H9 (cell line): ENCODE results near the gene ENKD1. TPM values are rescaled to one million over a fixed set of nuclear protein-coding genes. Genes with fewer than 3 reads are reported as not detected.

Source experiments
- DNase-seq: peaks from one replicate; pipeline ENCODE4 v3.0.0-alpha.2; 2017
- H2AFZ ChIP-seq: one replicate; pipeline ENCODE4 v1.6.1; 2013; ENCODE audit warnings: mild to moderate bottlenecking, low read length, control low read depth, moderate library complexity
- H2AK5ac ChIP-seq: 2 replicates; pipeline ENCODE4 v1.6.1; 2013; ENCODE audit warnings: low read length, control low read depth, mixed read lengths; ENCODE audit not compliant: insufficient read length
- H2BK120ac ChIP-seq: one replicate; pipeline ENCODE4 v1.6.1; 2013; ENCODE audit warnings: low read depth, mild to moderate bottlenecking, low read length, control low read depth, inconsistent platforms; ENCODE audit not compliant: poor library complexity, severe bottlenecking
- H2BK12ac ChIP-seq: 2 replicates; pipeline ENCODE4 v1.6.1; 2013; ENCODE audit warnings: low read length, control low read depth, mixed read lengths, low read depth; ENCODE audit not compliant: insufficient read length
- H2BK15ac ChIP-seq: 2 replicates; pipeline ENCODE4 v1.6.1; 2013; ENCODE audit warnings: low read depth, low read length, control low read depth
- H2BK20ac ChIP-seq: one replicate; pipeline ENCODE4 v1.6.1; 2013; ENCODE audit warnings: low read depth, mild to moderate bottlenecking, low read length, control low read depth, inconsistent platforms; ENCODE audit not compliant: poor library complexity, severe bottlenecking
- H2BK5ac ChIP-seq: 2 replicates; pipeline ENCODE4 v1.6.1; 2013; ENCODE audit warnings: low read length, control low read depth, mixed read lengths; ENCODE audit not compliant: insufficient read length
- H3K14ac ChIP-seq: 2 replicates; pipeline ENCODE4 v1.6.1; 2013; ENCODE audit warnings: low read length, control low read depth; ENCODE audit not compliant: insufficient read depth
- H3K18ac ChIP-seq: 2 replicates; pipeline ENCODE4 v1.6.1; 2013; ENCODE audit warnings: low read depth, mild to moderate bottlenecking, mixed read lengths, low read length, control low read depth; ENCODE audit not compliant: insufficient read length
- H3K23ac ChIP-seq: 2 replicates; pipeline ENCODE4 v1.6.1; 2013; ENCODE audit warnings: low read length, control low read depth, mixed read lengths, low read depth; ENCODE audit not compliant: insufficient read length
- H3K23me2 ChIP-seq: 2 replicates; pipeline ENCODE4 v1.6.1; 2013; ENCODE audit warnings: low read depth, mild to moderate bottlenecking, mixed read lengths, low read length, control low read depth; ENCODE audit not compliant: insufficient read length, poor library complexity, severe bottlenecking
- H3K27ac ChIP-seq: 2 replicates; pipeline ENCODE4 v1.5.1; 2013; ENCODE audit warnings: low read length, control low read depth, mixed read lengths, low read depth; ENCODE audit not compliant: insufficient read length
- H3K27me3 ChIP-seq: 2 replicates; pipeline ENCODE4 v1.6.1; 2013; ENCODE audit warnings: low read length, control low read depth, inconsistent platforms; ENCODE audit not compliant: insufficient read depth
- H3K4ac ChIP-seq: 2 replicates; pipeline ENCODE4 v1.6.1; 2013; ENCODE audit warnings: low read depth, mild to moderate bottlenecking, control low read depth, inconsistent platforms, low read length, moderate library complexity
- H3K4me1 ChIP-seq: 2 replicates; pipeline ENCODE4 v1.6.1; 2013; ENCODE audit warnings: low read length, control low read depth, inconsistent platforms; ENCODE audit not compliant: insufficient read depth
- H3K4me2 ChIP-seq: 2 replicates; pipeline ENCODE4 v1.6.1; 2013; ENCODE audit warnings: low read length, control low read depth, mixed read lengths; ENCODE audit not compliant: insufficient read length, insufficient read depth
- H3K56ac ChIP-seq: 2 replicates; pipeline ENCODE4 v1.6.1; 2013; ENCODE audit warnings: low read depth, mild to moderate bottlenecking, mixed read lengths, low read length, control low read depth; ENCODE audit not compliant: insufficient read length
- H3K79me1 ChIP-seq: 2 replicates; pipeline ENCODE4 v1.6.1; 2013; ENCODE audit warnings: low read depth, mild to moderate bottlenecking, moderate library complexity, low read length, control low read depth, inconsistent platforms; ENCODE audit not compliant: insufficient read depth, poor library complexity, severe bottlenecking
- H3K79me2 ChIP-seq: 2 replicates; pipeline ENCODE4 v1.6.1; 2013; ENCODE audit warnings: low read length, control low read depth, inconsistent platforms; ENCODE audit not compliant: insufficient read depth
- H3K9ac ChIP-seq: 2 replicates; pipeline ENCODE4 v1.6.1; 2013; ENCODE audit warnings: low read length, control low read depth, mixed read lengths; ENCODE audit not compliant: insufficient read length; ENCODE audit errors: extremely low read depth
- H3K9me3 ChIP-seq: one replicate; pipeline ENCODE4 v1.6.1; 2013; ENCODE audit warnings: low read depth, low read length, inconsistent platforms; ENCODE audit not compliant: control insufficient read depth
- H3T11ph ChIP-seq: one replicate; pipeline ENCODE4 v1.6.1; 2013; ENCODE audit warnings: mild to moderate bottlenecking, low read length, control low read depth, inconsistent platforms
- H4K20me1 ChIP-seq: one replicate; pipeline ENCODE4 v1.6.1; 2013; ENCODE audit not compliant: control insufficient read depth, insufficient read length, insufficient read depth
- H4K5ac ChIP-seq: 2 replicates; pipeline ENCODE4 v1.6.1; 2013; ENCODE audit warnings: low read depth, mild to moderate bottlenecking, mixed read lengths, low read length, control low read depth; ENCODE audit not compliant: insufficient read length
- H4K8ac ChIP-seq: replicated peaks from 2 replicates; pipeline ENCODE4 v1.6.1; 2013; ENCODE audit warnings: low read length, control low read depth, mixed read lengths, low read depth; ENCODE audit not compliant: insufficient read length
- H4K91ac ChIP-seq: 2 replicates; pipeline ENCODE4 v1.6.1; 2013; ENCODE audit warnings: low read depth, mild to moderate bottlenecking, moderate library complexity, mixed read lengths, low read length, control low read depth; ENCODE audit not compliant: insufficient read length
- H3K27ac Mint-ChIP-seq, 3 experiments: 2 replicates in 2 of 3; 3 replicates in 1 of 3; pipeline ENCODE4 v1.8.0; 2020 to 2021; ENCODE audit warnings: mixed read lengths in 3 of 3, mild to moderate bottlenecking in 1 of 3, moderate library complexity in 1 of 3
- H3K27me3 Mint-ChIP-seq: 2 replicates; pipeline ENCODE4 v1.8.0; 2021; ENCODE audit warnings: low read depth, mild to moderate bottlenecking, moderate library complexity, mixed read lengths
- H3K36me3 Mint-ChIP-seq, 3 experiments: 2 replicates in 2 of 3; 3 replicates in 1 of 3; pipeline ENCODE4 v1.8.0; 2020 to 2021; ENCODE audit warnings: low read depth in 3 of 3, mixed read lengths in 3 of 3; ENCODE audit not compliant: insufficient read depth in 1 of 3
- H3K4me1 Mint-ChIP-seq, 2 experiments: 2 replicates each; pipeline ENCODE4 v1.8.0; 2020; ENCODE audit warnings: mixed read lengths in 2 of 2
- H3K4me3 Mint-ChIP-seq, 2 experiments: 2 replicates in 1 of 2; 3 replicates in 1 of 2; pipeline ENCODE4 v1.8.0; 2020 to 2021; ENCODE audit warnings: mild to moderate bottlenecking in 2 of 2, mixed read lengths in 2 of 2, moderate library complexity in 1 of 2
- H3K9me3 Mint-ChIP-seq, 2 experiments: 2 replicates in 1 of 2; 3 replicates in 1 of 2; pipeline ENCODE4 v1.8.0; 2020; ENCODE audit warnings: mild to moderate bottlenecking in 2 of 2, mixed read lengths in 2 of 2, moderate library complexity in 1 of 2
- CTCF ChIP-seq: fragments of 200-600 bp; sonication (generic); conservative IDR thresholded peaks from 3 replicates; pipeline ENCODE4 v1.8.0; 2021; ENCODE audit warnings: antibody characterized with exemption, mild to moderate bottlenecking
- WGBS: extraction: QIAGEN DNeasy Blood & Tissue Kit; methylation state at CpG from one replicate; pipeline ENCODE4 v1.1.7; 2013; ENCODE audit warnings: missing lambda C conversion rate, low lambda C conversion rate, mixed read lengths; ENCODE audit not compliant: insufficient read length; ENCODE audit errors: extremely low coverage; 5-methylcytosine and 5-hydroxymethylcytosine counted together
- total RNA-seq: library from RNA; stranded (reverse); gene quantifications from 2 replicates; pipeline ENCODE4 v1.2.1, GENCODE V29; 2021

The ENKD1 gene
- total RNA-seq, 1 experiment from 2014 or later: 9.5 TPM

- no peak overlapping the region for H3K27ac ChIP-seq
- H3K9me3 Mint-ChIP-seq: no peaks in the 10 kb centered on the region
- H2BK20ac ChIP-seq: no peak overlapping the region
- H3K27ac Mint-ChIP-seq: peak overlapping the region in 1 of 3 experiments; percentile 42; a peak in 2 of 7 replicates
- no peak overlapping the region for H2AFZ ChIP-seq
- no peak overlapping the region for H3T11ph ChIP-seq
- H4K8ac ChIP-seq: no peak overlapping the region
- peaks cover 1 to 15% (median 6%) of the 10 kb centered on the region in 3 experiments; a peak in 4 of 7 replicates for H3K36me3 Mint-ChIP-seq
- H2BK5ac ChIP-seq: no peak overlapping the region
- H3K4me1 ChIP-seq: no peaks in the 10 kb centered on the region
- no peak overlapping the region for H3K23ac ChIP-seq
- H3K27me3 Mint-ChIP-seq: no peaks in the 10 kb centered on the region
- no peak overlapping the region for H2AK5ac ChIP-seq
- H3K79me2 ChIP-seq: no peaks in the 10 kb centered on the region
- H3K4me2 ChIP-seq: no peak overlapping the region
- no peak overlapping the region for H4K91ac ChIP-seq
- no peak overlapping the region for H3K4ac ChIP-seq
- no peak overlapping the region for H3K4me3 Mint-ChIP-seq
- H4K5ac ChIP-seq: no peak overlapping the region
- no peaks in the 10 kb centered on the region for H3K23me2 ChIP-seq
- H2BK12ac ChIP-seq: no peak overlapping the region
- no peak overlapping the region for H2BK15ac ChIP-seq
- H3K27me3 ChIP-seq: no peaks in the 10 kb centered on the region
- DNase-seq: no peak
- no peak for TF ChIP-seq CTCF
- H2BK120ac ChIP-seq: no peak overlapping the region
- H3K14ac ChIP-seq: no peak overlapping the region
- H3K56ac ChIP-seq: no peak overlapping the region
- no CpG with 5 or more reads among the region's 12 CpGs for WGBS
- H3K18ac ChIP-seq: no peak overlapping the region
- H3K79me1 ChIP-seq: no peaks in the 10 kb centered on the region
- H4K20me1 ChIP-seq: peaks cover under 1% of the 10 kb centered on the region
- no peaks in the 10 kb centered on the region for H3K4me1 Mint-ChIP-seq
- no peak overlapping the region for H3K9ac ChIP-seq
- no peaks in the 10 kb centered on the region for H3K9me3 ChIP-seq
These were observed 11.9 kb upstream of the ENKD1 start for GRCh38 chr16:67678354-67679023.
